Measurements from ENCODE around the gene SLC4A5.
A peak's percentile ranks its signal among the peaks of the same experiment; 100 is the strongest.

Gene SLC4A5

DNA sequence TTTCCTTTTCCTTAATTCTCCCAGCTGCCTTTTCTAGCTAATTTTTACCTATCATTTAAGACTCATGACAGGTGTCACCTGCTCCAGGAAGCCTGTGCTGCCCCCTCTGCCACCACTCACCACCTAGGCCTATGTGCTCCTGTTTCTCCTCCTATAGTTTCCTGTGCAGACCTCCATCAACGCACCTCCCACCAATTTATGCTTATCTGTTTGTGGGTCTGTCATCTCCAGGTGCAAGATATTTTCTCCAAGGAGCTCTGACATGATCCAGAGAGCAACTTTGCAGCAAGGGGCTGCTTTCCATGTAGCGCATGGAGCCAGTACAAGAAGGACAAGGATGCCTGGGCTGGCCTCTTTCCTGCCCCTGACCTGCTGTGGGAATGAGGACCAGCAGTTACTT is 42.7 kb downstream of the SLC4A5 start:
- no peak for DNase-seq (ENCODE audit: low spot score)
- TF ChIP-seq, protein P1, sequence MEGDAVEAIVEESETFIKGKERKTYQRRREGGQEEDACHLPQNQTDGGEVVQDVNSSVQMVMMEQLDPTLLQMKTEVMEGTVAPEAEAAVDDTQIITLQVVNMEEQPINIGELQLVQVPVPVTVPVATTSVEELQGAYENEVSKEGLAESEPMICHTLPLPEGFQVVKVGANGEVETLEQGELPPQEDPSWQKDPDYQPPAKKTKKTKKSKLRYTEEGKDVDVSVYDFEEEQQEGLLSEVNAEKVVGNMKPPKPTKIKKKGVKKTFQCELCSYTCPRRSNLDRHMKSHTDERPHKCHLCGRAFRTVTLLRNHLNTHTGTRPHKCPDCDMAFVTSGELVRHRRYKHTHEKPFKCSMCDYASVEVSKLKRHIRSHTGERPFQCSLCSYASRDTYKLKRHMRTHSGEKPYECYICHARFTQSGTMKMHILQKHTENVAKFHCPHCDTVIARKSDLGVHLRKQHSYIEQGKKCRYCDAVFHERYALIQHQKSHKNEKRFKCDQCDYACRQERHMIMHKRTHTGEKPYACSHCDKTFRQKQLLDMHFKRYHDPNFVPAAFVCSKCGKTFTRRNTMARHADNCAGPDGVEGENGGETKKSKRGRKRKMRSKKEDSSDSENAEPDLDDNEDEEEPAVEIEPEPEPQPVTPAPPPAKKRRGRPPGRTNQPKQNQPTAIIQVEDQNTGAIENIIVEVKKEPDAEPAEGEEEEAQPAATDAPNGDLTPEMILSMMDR (IDR thresholded peaks at IDR 0.05; ENCODE audit: extremely low read depth, missing control alignments): no peak

- DNase-seq (ENCODE audit: low spot score): no peak
- TF ChIP-seq, protein P1 (IDR thresholded peaks at IDR 0.05; ENCODE audit: extremely low read depth, missing control alignments): no peak
Observed at GRCh38 chr2:74297950-74298349, 45.3 kb downstream of the SLC4A5 start.

GRCh38 chr2:74297391-74297790 is 45.8 kb downstream of the SLC4A5 start:
- TF ChIP-seq, protein P1 (IDR thresholded peaks at IDR 0.05; ENCODE audit: extremely low read depth, missing control alignments): no peak
- DNase-seq (ENCODE audit: low spot score): peak; percentile 44

DNA sequence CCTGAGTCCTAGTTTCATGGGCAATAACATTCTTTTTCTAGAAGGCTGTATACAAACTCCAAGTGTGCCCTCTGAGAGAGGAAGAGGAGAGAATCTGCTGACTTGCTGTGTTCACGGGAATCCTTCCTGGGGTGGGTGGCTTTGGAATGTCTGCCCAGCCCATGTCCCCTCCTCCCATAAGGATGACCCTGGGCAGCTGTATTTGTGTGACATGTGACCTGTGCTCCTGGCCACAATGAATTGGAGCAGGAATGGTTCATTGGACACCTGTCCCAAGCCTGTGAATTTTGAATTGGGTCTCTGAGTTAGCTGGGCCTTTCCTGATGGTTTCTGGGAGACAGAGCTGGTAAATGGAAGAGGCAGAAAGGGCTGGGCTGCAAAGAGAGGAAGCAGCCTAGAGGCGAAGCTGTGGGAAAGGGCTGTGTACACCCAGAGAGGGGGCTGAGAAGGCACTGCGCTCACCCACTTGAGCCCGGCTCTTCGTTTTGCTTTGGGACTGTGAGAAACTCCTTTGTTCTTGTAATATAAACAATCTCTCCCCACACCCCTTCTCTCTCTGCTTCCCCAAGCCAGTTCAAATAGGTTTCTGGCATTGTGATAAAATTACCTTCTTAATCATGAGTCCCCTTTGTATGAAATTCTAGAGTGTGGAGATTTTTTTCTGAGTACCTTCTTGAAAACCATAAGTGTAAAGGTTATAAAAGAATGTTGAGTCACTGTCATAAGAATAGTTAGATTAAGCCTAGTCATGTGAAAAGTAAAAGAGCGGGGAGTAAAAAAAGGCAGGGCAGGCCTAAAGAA is 49.8 kb downstream of the SLC4A5 start:
- no peak for DNase-seq (ENCODE audit: low spot score)
- TF ChIP-seq, protein P1 (IDR thresholded peaks at IDR 0.05; ENCODE audit: extremely low read depth, missing control alignments): no peak

GRCh38 chr2:74292751-74293150 is 50.5 kb downstream of the SLC4A5 start:
- no peak for DNase-seq (ENCODE audit: low spot score)
- TF ChIP-seq, protein P1 (IDR thresholded peaks at IDR 0.05; ENCODE audit: extremely low read depth, missing control alignments): no peak

- TF ChIP-seq, protein P1 (IDR thresholded peaks at IDR 0.05; ENCODE audit: extremely low read depth, missing control alignments): no peak
- DNase-seq (ENCODE audit: low spot score): no peak
Observed at GRCh38 chr2:74291886-74292621, 51.2 kb downstream of the SLC4A5 start.

GRCh38 chr2:74291218-74291544 is 52.0 kb downstream of the SLC4A5 start:
- TF ChIP-seq, protein P1 (IDR thresholded peaks at IDR 0.05; ENCODE audit: extremely low read depth, missing control alignments): no peak
- DNase-seq (ENCODE audit: low spot score): no peak
